K562 (cell line): ENCODE results near the gene IRGQ. TPM values are rescaled to one million over a fixed set of nuclear protein-coding genes. Genes with fewer than 3 reads are reported as not detected.

ENCODE experiments used
- ATAC-seq: fragments of 200-7000 bp; cut with Tn5 transposase; 3 replicates; pipeline ENCODE4 v1.9.1; 2020; ENCODE audit warnings: moderate library complexity
- BruUV-seq: library from RNA; stranded (reverse); fragments of 400-500 nt; replicated peaks from 2 replicates; lab custom pipeline; 2021; lab: Mats Ljungman, UMichigan
- CTCF ChIA-PET: fragments of 300-600 bp; formaldehyde crosslinking; extraction: SDS; loops from one replicate; lab custom pipeline; 2021; ENCODE audit warnings: low intra/inter-chr PET ratio; lab: Yijun Ruan, JAX
- POLR2A ChIA-PET: fragments of 300-600, 350-650 bp; sonication (Branson Sonifier 250); formaldehyde crosslinking; extraction: SDS; loops from one replicate; lab custom pipeline; 2021; ENCODE audit warnings: antibody characterized with exemption, inconsistent platforms; lab: Yijun Ruan, JAX
- DNase-seq, 4 experiments: peaks; one replicate each; pipeline versions ENCODE4 v3.0.0 to v3.0.0-alpha.2; 2011 to 2018; ENCODE audit warnings: low spot score in 3 of 4, mixed read lengths in 3 of 4; ENCODE audit errors: extremely low read depth in 1 of 4
- FAIRE-seq: peaks from 2 replicates; lab custom pipeline; 2011; peaks lifted over from hg19 to GRCh38; lab: Jason Lieb, UNC
- H2AFZ ChIP-seq: 2 replicates; pipeline ENCODE4 v1.6.0; 2011; ENCODE audit warnings: low read depth, low read length, control low read depth, inconsistent platforms
- H3K27ac ChIP-seq: fragments of 200-600 bp; 3 replicates; pipeline ENCODE4 v1.8.0; 2011; ENCODE audit warnings: low read depth, mild to moderate bottlenecking, control low read depth, inconsistent platforms, low read length, moderate library complexity, mixed read lengths; ENCODE audit errors: extremely low read depth
- H3K27me3 ChIP-seq, 2 experiments: fragments of 300-600 bp in 1 of 2; 2 replicates in 1 of 2; 3 replicates in 1 of 2; pipeline versions ENCODE4 v1.6.0 to v1.8.0; 2011; ENCODE audit warnings: inconsistent platforms in 2 of 2, low read length in 2 of 2, mild to moderate bottlenecking in 1 of 2, mixed read lengths in 1 of 2, moderate library complexity in 1 of 2; ENCODE audit not compliant: control insufficient read depth in 2 of 2, insufficient read depth in 2 of 2
- H3K36me3 ChIP-seq: fragments of 300-600 bp; 3 replicates; pipeline ENCODE4 v1.8.0; 2011; ENCODE audit warnings: mild to moderate bottlenecking, low read length, inconsistent platforms; ENCODE audit not compliant: control insufficient read depth, insufficient read depth
- H3K4me1 ChIP-seq, 2 experiments: fragments of 200-600 bp in 1 of 2; replicated peaks in 1 of 2; 2 replicates in 1 of 2; 3 replicates in 1 of 2; pipeline versions ENCODE4 v1.5.1 to v1.8.0; 2011; ENCODE audit warnings: inconsistent platforms in 2 of 2, low read length in 2 of 2, mild to moderate bottlenecking in 1 of 2, mixed read lengths in 1 of 2, moderate library complexity in 1 of 2; ENCODE audit not compliant: control insufficient read depth in 2 of 2, insufficient read depth in 2 of 2
- H3K4me2 ChIP-seq: 2 replicates; pipeline ENCODE4 v1.6.1; 2011; ENCODE audit warnings: low read length, control low read depth, inconsistent platforms, mixed read lengths; ENCODE audit not compliant: insufficient read depth
- H3K4me3 ChIP-seq: fragments of 200-600 bp; sonication (generic), shearing (Covaris generic); 2 replicates; pipeline ENCODE4 v1.5.1; 2016; ENCODE audit warnings: control low read depth, inconsistent platforms
- H3K79me2 ChIP-seq: fragments of 200-600 bp; 3 replicates; pipeline ENCODE4 v1.8.0; 2011; ENCODE audit warnings: low read length, inconsistent platforms; ENCODE audit not compliant: control insufficient read depth, insufficient read depth
- H3K9ac ChIP-seq, 2 experiments: 2 replicates each; pipeline versions ENCODE4 v1.6.0 to v1.6.1; 2011; ENCODE audit warnings: low read depth in 2 of 2, low read length in 2 of 2, control low read depth in 1 of 2, inconsistent platforms in 1 of 2, mild to moderate bottlenecking in 1 of 2, mixed read lengths in 1 of 2; ENCODE audit not compliant: insufficient read depth in 1 of 2
- H3K9me1 ChIP-seq: one replicate; pipeline ENCODE4 v1.6.0; 2011; ENCODE audit warnings: inconsistent platforms, mild to moderate bottlenecking, low read length, moderate library complexity; ENCODE audit not compliant: control insufficient read depth, insufficient read depth
- H3K9me3 ChIP-seq: replicated peaks from 2 replicates; pipeline ENCODE4 v1.5.1; 2011; ENCODE audit warnings: low read depth, low read length, inconsistent platforms; ENCODE audit not compliant: control insufficient read depth, insufficient read depth
- H4K20me1 ChIP-seq: replicated peaks from 2 replicates; pipeline ENCODE4 v1.6.1; 2011; ENCODE audit warnings: low read length, inconsistent platforms, mixed read lengths; ENCODE audit not compliant: control insufficient read depth, insufficient read depth
- BHLHE40 ChIP-seq: IDR thresholded peaks from 2 replicates; pipeline ENCODE4 v1.6.1; 2011; ENCODE audit warnings: low read length, improper control_type of control experiment
- CXXC5 ChIP-seq: fragments of 250-450 bp; sonication (Bioruptor Pico); IDR thresholded peaks from 2 replicates; pipeline ENCODE4 v1.8.0; 2022; ENCODE audit warnings: inconsistent platforms, mild to moderate bottlenecking, moderate library complexity
- ELF4 ChIP-seq: fragments of 450-650 bp; formaldehyde crosslinking; IDR thresholded peaks from 2 replicates; pipeline ENCODE4 v1.4.0; 2022; ENCODE audit warnings: missing genetic modification characterization
- LCOR ChIP-seq: sonication (generic); formaldehyde crosslinking; IDR thresholded peaks from 2 replicates; pipeline ENCODE4 v1.8.0; 2022; ENCODE audit warnings: mild to moderate bottlenecking, missing genetic modification reagents
- MNT ChIP-seq, 2 experiments: fragments of 450-650 bp; conservative IDR thresholded peaks; 2 replicates each; pipeline ENCODE4 v1.6.1; 2017; ENCODE audit warnings: mild to moderate bottlenecking in 2 of 2, moderate library complexity in 2 of 2
- MTA2 ChIP-seq: fragments of 450-650 bp; IDR thresholded peaks from 2 replicates; pipeline ENCODE4 v1.6.1; 2016; ENCODE audit warnings: low read depth
- POLR2AphosphoS2 ChIP-seq: IDR thresholded peaks from 2 replicates; pipeline ENCODE4 v1.6.1; 2012; ENCODE audit warnings: low read length, improper control_type of control experiment
- SRSF7 ChIP-seq: fragments of 200-400 bp; formaldehyde crosslinking; optimal IDR thresholded peaks from 2 replicates; pipeline ENCODE3; 2017; ENCODE audit warnings: mild to moderate bottlenecking, low read depth, low read length
- THRAP3 ChIP-seq: fragments of 450-650 bp; IDR thresholded peaks from 2 replicates; pipeline ENCODE4 v1.6.1; 2016; ENCODE audit warnings: mild to moderate bottlenecking, inconsistent platforms, borderline replicate concordance
- ZNF512 ChIP-seq: IDR thresholded peaks from 2 replicates; pipeline ENCODE4 v1.6.1; 2016; ENCODE audit warnings: missing genetic modification characterization, missing compliant biosample characterization
- ZNF592 ChIP-seq: fragments of 450-650 bp; IDR thresholded peaks from 2 replicates; pipeline ENCODE4 v1.6.1; 2017; ENCODE audit warnings: antibody characterized with exemption, mild to moderate bottlenecking
- ZNF740 ChIP-seq, 3 experiments: fragments of 200-800 bp in 1 of 3; sonication (Bioruptor generic) in 1 of 3; sonication (generic) in 1 of 3; formaldehyde crosslinking in 1 of 3; IDR thresholded peaks; 2 replicates each; pipeline versions ENCODE4 v1.6.1 to v1.8.0; 2016 to 2022; ENCODE audit warnings: mild to moderate bottlenecking in 2 of 3, missing compliant biosample characterization in 2 of 3, missing genetic modification characterization in 2 of 3, missing genetic modification reagents in 1 of 3
- WGBS: fragments of 100-300 bp; shearing (Covaris generic); methylation state at CpG from one replicate; pipeline ENCODE4 v1.1.6; 2016; ENCODE audit warnings: low coverage, mixed read lengths; ENCODE audit not compliant: insufficient coverage; ENCODE audit errors: missing lambda C conversion rate; 5-methylcytosine and 5-hydroxymethylcytosine counted together
- in situ Hi-C: fragments of 300-500 bp; cut with MboI; formaldehyde crosslinking; loops from 4 replicates; pipeline ENCODE4 v1.15.0; 2018; ENCODE audit warnings: inconsistent platforms, mixed read lengths
- intact Hi-C: fragments of 100-400 bp; cut with micrococcal nuclease; formaldehyde crosslinking; loops from 2 replicates; pipeline ENCODE4 v1.14.2; 2022
- polyA plus RNA-seq, 8 experiments: library from polyadenylated mRNA; depleted of rRNA in 4 of 8; stranded (reverse) in 5 of 8; unstranded in 3 of 8; fragments of >200 nt; fragmentation: Nextera tagmentation in 2 of 8; fragmentation: Illumina TruSeq in 1 of 8; extraction: Ambion mirVana in 2 of 8; extraction: Trizol in 1 of 8; gene quantifications; 2 replicates each; pipeline versions ENCODE4 v1.2.1 to v1.2.3, GENCODE V29; 2011 to 2014; ENCODE audit warnings: inconsistent platforms in 1 of 8, missing spikeins in 1 of 8
- total RNA-seq, 7 experiments: library from RNA; depleted of rRNA in 6 of 7; stranded (reverse); fragments of >200 nt in 6 of 7; fragmentation: Illumina TruSeq in 2 of 7; extraction: Trizol in 2 of 7; gene quantifications; 2 replicates each; pipeline versions ENCODE4 v1.2.1 to v1.2.3, GENCODE V29; 2011 to 2021; ENCODE audit warnings: low replicate concordance in 1 of 7

The IRGQ gene
- total and polyA plus RNA-seq, 9 of the 15 experiments (the other 6 are each of a cell fraction or from before 2014, with no cell fraction given), result 3.5 to 19.2 (median 7.9) TPM

GRCh38 chr19:43581467-43581866 lies 14.5 kb downstream of the IRGQ start:
- ATAC-seq, result peak; percentile 48
- Histone ChIP-seq H3K9me3 (no peaks in the 10 kb centered on the region), H3K36me3 (no peaks in the 10 kb centered on the region), H3K9ac (peak overlapping the region; percentile 12 to 84; a peak in 3 of 4 replicates), H3K27me3 (no peaks in the 10 kb centered on the region; a peak in 1 of 5 replicates), H3K4me3 (no peak overlapping the region), H4K20me1 (no peaks in the 10 kb centered on the region), H3K4me1 (peaks cover 10 to 15% of the 10 kb centered on the region in 2 experiments; a peak in 4 of 5 replicates), H2AFZ (peak overlapping the region; percentile 70), H3K79me2 (no peaks in the 10 kb centered on the region), H3K27ac (no peak overlapping the region), H3K4me2 (peak overlapping the region; percentile 13; the same call in 1 of the 2 replicates), H3K9me1 (no peaks in the 10 kb centered on the region)
- TF ChIP-seq POLR2AphosphoS2 (no peak), LCOR (no peak), ZNF740 (CRISPR knock-in tag; IDR thresholded peaks at IDR 0.05) (no peak), ZNF740 (tag; IDR thresholded peaks at IDR 0.05) (no peak), ZNF592 (0 out of 2 replicates have a peak, but pooled peaks have one; percentile 25), ELF4 (CRISPR knock-in tag) (no peak), ZNF512 (no peak), MTA2 (no peak), BHLHE40 (peak; percentile 76), CXXC5 (CRISPR knock-in tag) (peak; percentile 45; the same call in 1 of the 2 replicates), SRSF7 (no peak), MNT (conservative IDR thresholded peaks at IDR 0.05) (0 out of 4 replicates have a peak, but pooled peaks of 1 of the 2 experiments have one; percentile 15), THRAP3 (no peak)
- intact Hi-C loops (no loop called here), in situ Hi-C loops (no loop called here)
- no peak for DNase-seq
- no TSS peak for BruUV-seq
- ChIA-PET CTCF (no interaction called here), POLR2A (interaction anchor here (0.9 kb wide), 1 partner anchor 13 kb away, joined by 3 read pairs; no protein-coding TSS in a partner anchor)
- FAIRE-seq, result peak; percentile 72
- WGBS, result 39% methylated on average over 7 of the region's 7 CpGs
